Fibroblast of pulmonary artery (primary cell): ENCODE data around the gene LY6G6C.

Source experiments
- DNase-seq: peaks from one replicate; pipeline ENCODE4 v3.0.0-alpha.2; 2010; ENCODE audit warnings: low read depth
- H3K4me3 ChIP-seq: replicated peaks from 2 replicates; pipeline ENCODE4 v1.5.1; 2011; ENCODE audit warnings: low read depth, mild to moderate bottlenecking, control low read depth, low read length, moderate library complexity
- CTCF ChIP-seq: IDR thresholded peaks from 2 replicates; pipeline ENCODE4 v1.5.1; 2011; ENCODE audit warnings: mild to moderate bottlenecking, control low read depth, low read length, inconsistent platforms; ENCODE audit errors: missing control alignments

Gene LY6G6C

GRCh38 chr6:31730631-31731086, 9.1 kb upstream of the LY6G6C start:
- DNase-seq: no peak
- H3K4me3 ChIP-seq: peak overlapping the region; percentile 90
- no peak for TF ChIP-seq CTCF

GRCh38 chr6:31729979-31730630, 8.6 kb upstream of the LY6G6C start:
- no peak for TF ChIP-seq CTCF
- DNase-seq: peak; percentile 89
- peak overlapping the region; percentile 90 for H3K4me3 ChIP-seq

- no peak for TF ChIP-seq CTCF
- DNase-seq: peak; percentile 89
- peak overlapping the region; percentile 90 for H3K4me3 ChIP-seq
Observed at GRCh38 chr6:31729515-31729978, 8.0 kb upstream of the LY6G6C start.

- no peak for DNase-seq
- H3K4me3 ChIP-seq: peak within 1 kb of the TSS; percentile 90
- TF ChIP-seq CTCF: peak; percentile 31
Observed at GRCh38 chr6:31728767-31729514, 7.4 kb upstream of the LY6G6C start, which contains the start of gene DDAH2. Gene DDAH2, minus strand, starts transcription at chr6:31729299. Its CDS starts 138 bp downstream, at chr6:31729161.

- H3K4me3 ChIP-seq: peak overlapping the region; percentile 90
- TF ChIP-seq CTCF: no peak
Observed at GRCh38 chr6:31727717-31728671, 6.4 kb upstream of the LY6G6C start.

GRCh38 chr6:31727034-31727716, 5.6 kb upstream of the LY6G6C start:
- no peak for TF ChIP-seq CTCF
- DNase-seq: no peak
- no peak overlapping the region for H3K4me3 ChIP-seq

More at GRCh38 chr6:31727717-31728671, 6.4 kb upstream of the LY6G6C start:
- no peak for DNase-seq
